B cell (primary cell): ENCODE data around the gene SEPTIN11. TPM values are rescaled to one million over a fixed set of nuclear protein-coding genes. Genes with fewer than 3 reads are reported as not detected.

Source experiments
- ATAC-seq: fragments of 200-7000 bp; cut with Tn5 transposase; one replicate; pipeline ENCODE4 v1.10.0; 2021; ENCODE audit warnings: low read depth, mild to moderate bottlenecking, moderate number of reproducible peaks, moderate library complexity
- CTCF ChIA-PET: fragments of 350-600 bp; sonication (Branson Sonifier 250); formaldehyde crosslinking; loops from one replicate; lab custom pipeline; 2021; ENCODE audit warnings: antibody characterized with exemption, inconsistent platforms; lab: Charles Lee
- POLR2A ChIA-PET: fragments of 350-600 bp; sonication (Branson Sonifier 250); formaldehyde crosslinking; loops from one replicate; lab custom pipeline; 2021; ENCODE audit warnings: antibody characterized with exemption; lab: Charles Lee
- DNase-seq: peaks from one replicate; pipeline ENCODE4 v3.0.0; 2013
- H2AFZ ChIP-seq: 2 replicates; pipeline ENCODE4 v1.6.1; 2012; ENCODE audit warnings: mild to moderate bottlenecking, low read depth, low read length; ENCODE audit not compliant: insufficient read depth, poor library complexity, severe bottlenecking
- H3K27ac ChIP-seq, 2 donors: 1 replicate in 1 of 2; 2 replicates in 1 of 2; pipeline ENCODE4 v1.5.1; 2012 to 2013; ENCODE audit warnings: low read length in 2 of 2, mild to moderate bottlenecking in 2 of 2, moderate library complexity in 1 of 2
- H3K27me3 ChIP-seq, 4 experiments: fragments of 200-600 bp in 1 of 4; sonication (generic) in 1 of 4; replicated peaks in 1 of 4; 1 replicate in 2 of 4; 2 replicates in 2 of 4; pipeline versions ENCODE4 v1.6.1 to v1.7.0; 2013 to 2016; ENCODE audit warnings: low read length in 3 of 4, mild to moderate bottlenecking in 2 of 4, mixed read lengths in 1 of 4, moderate library complexity in 1 of 4; ENCODE audit not compliant: insufficient read depth in 4 of 4, control insufficient read depth in 3 of 4; ENCODE audit errors: control extremely low read depth in 1 of 4
- H3K36me3 ChIP-seq, 2 experiments: replicated peaks in 1 of 2; 1 replicate in 1 of 2; 2 replicates in 1 of 2; pipeline versions ENCODE4 v1.6.1 to v1.7.1; 2013; ENCODE audit warnings: low read length in 1 of 2; ENCODE audit not compliant: insufficient read depth in 2 of 2, control insufficient read depth in 1 of 2; ENCODE audit errors: control extremely low read depth in 1 of 2, extremely low read depth in 1 of 2
- H3K4me1 ChIP-seq, 2 donors: fragments of 200-600 bp in 1 of 2; sonication (generic) in 1 of 2; 1 replicate in 1 of 2; 2 replicates in 1 of 2; pipeline versions ENCODE4 v1.5.1 to v1.6.1; 2013 to 2017; ENCODE audit warnings: low read length in 2 of 2; ENCODE audit not compliant: control insufficient read depth in 2 of 2, insufficient read depth in 2 of 2
- H3K4me2 ChIP-seq: replicated peaks from 2 replicates; pipeline ENCODE3; 2012; ENCODE audit warnings: mild to moderate bottlenecking, low read depth, low read length; ENCODE audit not compliant: poor library complexity, severe bottlenecking
- H3K4me3 ChIP-seq, 5 experiments: fragments of 200-600 bp in 1 of 5; sonication (generic) in 1 of 5; 1 replicate in 3 of 5; 2 replicates in 2 of 5; pipeline versions ENCODE4 v1.5.1 to v1.7.0; 2011 to 2016; ENCODE audit warnings: low read length in 4 of 5, mild to moderate bottlenecking in 4 of 5, low read depth in 2 of 5, control low read depth in 1 of 5, moderate library complexity in 1 of 5; ENCODE audit not compliant: insufficient read depth in 1 of 5; ENCODE audit errors: control extremely low read depth in 1 of 5, extremely low read depth in 1 of 5
- H3K79me2 ChIP-seq: fragments of 200-600 bp; sonication (generic); one replicate; pipeline ENCODE4 v1.6.0; 2016; ENCODE audit warnings: low read length; ENCODE audit not compliant: control insufficient read depth, insufficient read depth
- H3K9ac ChIP-seq: fragments of 200-600 bp; sonication (generic); 2 replicates; pipeline ENCODE4 v1.6.1; 2017; ENCODE audit warnings: mild to moderate bottlenecking, low read length, moderate library complexity
- H3K9me3 ChIP-seq, 3 donors: one replicate each; pipeline versions ENCODE4 v1.6.1 to v1.7.1; 2013; ENCODE audit warnings: low read length in 2 of 3; ENCODE audit not compliant: control insufficient read depth in 2 of 3, insufficient read depth in 1 of 3; ENCODE audit errors: control extremely low read depth in 1 of 3
- H4K20me1 ChIP-seq: 2 replicates; pipeline ENCODE4 v1.6.0; 2012; ENCODE audit warnings: mild to moderate bottlenecking, low read length; ENCODE audit not compliant: insufficient read depth, control insufficient read depth, poor library complexity, severe bottlenecking
- H3K27ac Mint-ChIP-seq: one replicate; pipeline ENCODE4 v1.8.0; 2021; ENCODE audit warnings: mixed read lengths
- H3K27me3 Mint-ChIP-seq: one replicate; pipeline ENCODE4 v1.8.0; 2021; ENCODE audit warnings: mixed read lengths
- H3K4me1 Mint-ChIP-seq: one replicate; pipeline ENCODE4 v1.8.0; 2021; ENCODE audit warnings: mixed read lengths
- H3K4me3 Mint-ChIP-seq: one replicate; pipeline ENCODE4 v1.8.0; 2021; ENCODE audit warnings: mixed read lengths
- H3K9me3 Mint-ChIP-seq: one replicate; pipeline ENCODE4 v1.8.0; 2022; ENCODE audit warnings: mixed read lengths; ENCODE audit not compliant: insufficient read depth
- EZH2 ChIP-seq: IDR thresholded peaks from 2 replicates; pipeline ENCODE4 v1.6.1; 2012; ENCODE audit warnings: borderline replicate concordance, low read depth, mild to moderate bottlenecking, moderate library complexity, low read length; ENCODE audit not compliant: insufficient read depth, poor library complexity, severe bottlenecking
- WGBS: methylation state at CpG from one replicate; pipeline ENCODE4 v1.1.5; 2013; ENCODE audit warnings: missing lambda C conversion rate; ENCODE audit not compliant: insufficient coverage; 5-methylcytosine and 5-hydroxymethylcytosine counted together
- intact Hi-C: fragments of 100-400 bp; cut with micrococcal nuclease; formaldehyde crosslinking; loops from one replicate; pipeline ENCODE4 v1.10.0; 2022
- polyA plus RNA-seq: library from polyadenylated mRNA; depleted of rRNA; stranded (reverse); fragments of >200 nt; gene quantifications from 2 replicates; pipeline ENCODE4 v1.2.3, GENCODE V29; 2012
- total RNA-seq, 2 donors: library from RNA; stranded (reverse); fragments of 120-200 nt in 1 of 2; gene quantifications; 1 replicate in 1 of 2; 2 replicates in 1 of 2; pipeline versions ENCODE4 v1.2.3 to v1.2.4, GENCODE V29; 2013 to 2022
- TF ChIP-seq, protein P1 (sequence below): fragments of 200-600 bp; IDR thresholded peaks from one replicate; pipeline ENCODE4 v1.8.0; 2022; ENCODE audit warnings: antibody characterized with exemption, mild to moderate bottlenecking

The SEPTIN11 gene
- total and polyA plus RNA-seq, 2 donors (not counting 1 experiment from before 2014, with no cell fraction given) = 3.5 to 22.7 TPM

- WGBS = 11% methylated on average over 59 of the region's 60 CpGs
- Histone ChIP-seq H3K27ac (peak overlapping the region in 1 of 2 donors; percentile 61), H3K79me2 (peaks cover 4% of the 10 kb centered on the region), H3K36me3 (no peaks in the 10 kb centered on the region), H3K4me1 (peaks cover 10 to 16% of the 10 kb centered on the region in 2 donors), H3K9ac (peak overlapping the region; percentile 85), H2AFZ (peak overlapping the region; percentile 83), H3K4me2 (peak overlapping the region; percentile 96), H3K4me3 (peak overlapping the region; percentile 9 to 87 (median 73)), H3K9me3 (peaks cover 0 to 8% (median 0%) of the 10 kb centered on the region in 3 donors), H3K27me3 (no peaks in the 10 kb centered on the region), H4K20me1 (no peaks in the 10 kb centered on the region)
- no peak for TF ChIP-seq EZH2
- TF ChIP-seq, protein P1, sequence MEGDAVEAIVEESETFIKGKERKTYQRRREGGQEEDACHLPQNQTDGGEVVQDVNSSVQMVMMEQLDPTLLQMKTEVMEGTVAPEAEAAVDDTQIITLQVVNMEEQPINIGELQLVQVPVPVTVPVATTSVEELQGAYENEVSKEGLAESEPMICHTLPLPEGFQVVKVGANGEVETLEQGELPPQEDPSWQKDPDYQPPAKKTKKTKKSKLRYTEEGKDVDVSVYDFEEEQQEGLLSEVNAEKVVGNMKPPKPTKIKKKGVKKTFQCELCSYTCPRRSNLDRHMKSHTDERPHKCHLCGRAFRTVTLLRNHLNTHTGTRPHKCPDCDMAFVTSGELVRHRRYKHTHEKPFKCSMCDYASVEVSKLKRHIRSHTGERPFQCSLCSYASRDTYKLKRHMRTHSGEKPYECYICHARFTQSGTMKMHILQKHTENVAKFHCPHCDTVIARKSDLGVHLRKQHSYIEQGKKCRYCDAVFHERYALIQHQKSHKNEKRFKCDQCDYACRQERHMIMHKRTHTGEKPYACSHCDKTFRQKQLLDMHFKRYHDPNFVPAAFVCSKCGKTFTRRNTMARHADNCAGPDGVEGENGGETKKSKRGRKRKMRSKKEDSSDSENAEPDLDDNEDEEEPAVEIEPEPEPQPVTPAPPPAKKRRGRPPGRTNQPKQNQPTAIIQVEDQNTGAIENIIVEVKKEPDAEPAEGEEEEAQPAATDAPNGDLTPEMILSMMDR = no peak
- intact Hi-C loops = loop anchor here (1.0 to 5.0 kb wide), 4 partner anchors 129 to 914 kb away; partner anchors contain the start of genes CCNG2 and MRPL1
- no peaks in the 10 kb centered on the region for H3K27me3 Mint-ChIP-seq
- CTCF ChIA-PET = interaction anchor here (0.8 kb wide), 1 partner anchor 23 kb away, joined by 3 read pairs; no protein-coding TSS in a partner anchor
- POLR2A ChIA-PET = no interaction called here
- H3K9me3 Mint-ChIP-seq = no peaks in the 10 kb centered on the region
- DNase-seq (peak; percentile 86), ATAC-seq (peak; percentile 59)
- peak overlapping the region; percentile 86 for H3K27ac Mint-ChIP-seq
- peak overlapping the region; percentile 93 for H3K4me3 Mint-ChIP-seq
- peaks cover 16% of the 10 kb centered on the region for H3K4me1 Mint-ChIP-seq
These were observed 893 bp upstream of the SEPTIN11 start for GRCh38 chr4:76948443-76949275.
